Kidney epithelial cell (primary cell): ENCODE results near the gene NPM1. TPM values are rescaled to one million over a fixed set of nuclear protein-coding genes. Genes with fewer than 3 reads are reported as not detected.
"Not testable (repeated sequence)": the region's sequence is repeated elsewhere in the genome, so short reads cannot be mapped to it uniquely, and the experiment has no call there.

Experiments used
- DNase-seq: peaks from one replicate; pipeline ENCODE4 v3.0.0-alpha.2; 2010; ENCODE audit warnings: low read depth
- H3K27me3 ChIP-seq: 2 replicates; pipeline ENCODE4 v1.6.0; 2011; ENCODE audit warnings: low read length; ENCODE audit not compliant: control insufficient read depth, insufficient read depth
- H3K36me3 ChIP-seq: 2 replicates; pipeline ENCODE4 v1.5.1; 2011; ENCODE audit warnings: low read length; ENCODE audit not compliant: control insufficient read depth, insufficient read depth
- H3K4me3 ChIP-seq: 2 replicates; pipeline ENCODE4 v1.5.1; 2011; ENCODE audit warnings: low read depth, mild to moderate bottlenecking, control low read depth, low read length
- CTCF ChIP-seq: IDR thresholded peaks from 2 replicates; pipeline ENCODE4 v1.5.1; 2011; ENCODE audit warnings: mild to moderate bottlenecking, moderate library complexity, low read length, control low read depth, inconsistent platforms; ENCODE audit not compliant: insufficient read depth, poor library complexity, severe bottlenecking
- total RNA-seq: library from RNA; depleted of rRNA; stranded (reverse); fragments of >200 nt; gene quantifications from 2 replicates; pipeline ENCODE4 v1.2.3, GENCODE V29; 2015

NPM1 gene
- total RNA-seq, 1 donor from 2014 or later = 1,455 TPM

GRCh38 chr5:171397599-171397998, 9.9 kb downstream of the NPM1 start:
- Histone ChIP-seq H3K36me3 (no peaks in the 10 kb centered on the region), H3K27me3 (no peaks in the 10 kb centered on the region), H3K4me3 (no peak overlapping the region)
- no peak for DNase-seq
- no peak for TF ChIP-seq CTCF

GRCh38 chr5:171398660-171399059, 11.0 kb downstream of the NPM1 start:
- not testable (repeated sequence) for H3K4me3 ChIP-seq, DNase-seq, H3K27me3 ChIP-seq, H3K36me3 ChIP-seq

- TF ChIP-seq CTCF = no peak
Observed at GRCh38 chr5:171400169-171400568, 12.5 kb downstream of the NPM1 start.

GRCh38 chr5:171401167-171401947, 13.7 kb downstream of the NPM1 start:
- no peak for DNase-seq
- TF ChIP-seq CTCF = no peak
- Histone ChIP-seq H3K36me3 (no peaks in the 10 kb centered on the region), H3K4me3 (no peak overlapping the region), H3K27me3 (no peaks in the 10 kb centered on the region)

More at GRCh38 chr5:171400169-171400568, 12.5 kb downstream of the NPM1 start:
- no peak for DNase-seq
- Histone ChIP-seq H3K4me3 (no peak overlapping the region), H3K27me3 (no peaks in the 10 kb centered on the region), H3K36me3 (no peaks in the 10 kb centered on the region)

GRCh38 chr5:171402751-171403150, 15.1 kb downstream of the NPM1 start:
- not testable (repeated sequence) for H3K4me3 ChIP-seq, H3K27me3 ChIP-seq, H3K36me3 ChIP-seq, DNase-seq

GRCh38 chr5:171405615-171406014, 18.0 kb downstream of the NPM1 start:
- peak; percentile 33 for TF ChIP-seq CTCF
- H3K4me3 ChIP-seq = no peak overlapping the region
- peaks cover 1% of the 10 kb centered on the region for H3K36me3 ChIP-seq
- no peak for DNase-seq
- H3K27me3 ChIP-seq = no peaks in the 10 kb centered on the region

GRCh38 chr5:171407234-171407633, 19.6 kb downstream of the NPM1 start:
- Histone ChIP-seq H3K27me3 (no peaks in the 10 kb centered on the region), H3K36me3 (peaks cover 1% of the 10 kb centered on the region), H3K4me3 (no peak overlapping the region)
- DNase-seq = no peak
- TF ChIP-seq CTCF = no peak
